ENCODE data around the gene PRDX3. TPM values are rescaled to one million over a fixed set of nuclear protein-coding genes. Genes with fewer than 3 reads are reported as not detected.
"Not testable (repeated sequence)": the region's sequence is repeated elsewhere in the genome, so short reads cannot be mapped to it uniquely, and the experiment has no call there.

The PRDX3 gene
- total RNA-seq, 4 donors from 2014 or later: 58.8 to 78.3 (median 62.1) TPM

DNA sequence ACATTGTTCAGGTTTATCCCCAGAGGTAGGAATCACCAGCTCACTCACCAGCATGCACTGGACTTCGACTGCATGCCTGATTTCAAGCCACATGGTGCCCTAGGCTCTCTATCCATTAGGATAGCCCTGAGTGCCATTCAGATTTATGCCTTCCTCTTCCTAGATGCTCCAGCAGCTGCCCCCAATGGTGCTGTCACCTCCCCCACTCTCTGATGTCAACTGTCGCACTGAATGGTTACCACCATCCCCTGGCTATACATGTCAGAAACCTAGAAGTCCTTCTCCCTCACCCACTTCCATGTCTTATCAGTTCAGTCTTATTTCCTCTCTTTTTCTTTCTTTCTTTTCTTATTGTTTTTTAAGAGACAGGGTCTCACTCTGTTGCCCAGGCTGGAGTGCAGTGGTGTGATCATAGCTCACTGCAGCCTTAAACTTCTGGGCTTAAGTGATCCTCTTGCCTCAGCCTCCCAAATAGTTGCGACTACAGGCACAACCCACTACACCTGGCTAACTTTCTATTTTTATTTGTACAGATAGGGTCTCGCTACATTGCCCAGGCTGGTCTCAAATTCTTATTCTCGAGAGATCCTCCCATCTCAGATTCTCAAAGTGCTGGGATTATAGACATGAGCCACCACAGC, 16.0 kb downstream of the PRDX3 start:
- H3K9me3 ChIP-seq: no peaks in the 10 kb centered on the region
- no peak for DNase-seq (ENCODE audit: low spot score in 2 of 2)
- H3K27ac ChIP-seq: no peak overlapping the region
- H3K36me3 ChIP-seq: peaks cover 30% of the 10 kb centered on the region
- H3K27me3 ChIP-seq: no peaks in the 10 kb centered on the region
- peaks cover 19% of the 10 kb centered on the region for H3K4me1 ChIP-seq
- 94% methylated on average over 5 of the region's 5 CpGs for WGBS
- TF ChIP-seq POLR2AphosphoS5 (IDR thresholded peaks at IDR 0.05): no peak
- no peak for TF ChIP-seq EP300 (IDR thresholded peaks at IDR 0.05)
- no peak for TF ChIP-seq POLR2A (IDR thresholded peaks at IDR 0.05)
- TF ChIP-seq, protein P1, sequence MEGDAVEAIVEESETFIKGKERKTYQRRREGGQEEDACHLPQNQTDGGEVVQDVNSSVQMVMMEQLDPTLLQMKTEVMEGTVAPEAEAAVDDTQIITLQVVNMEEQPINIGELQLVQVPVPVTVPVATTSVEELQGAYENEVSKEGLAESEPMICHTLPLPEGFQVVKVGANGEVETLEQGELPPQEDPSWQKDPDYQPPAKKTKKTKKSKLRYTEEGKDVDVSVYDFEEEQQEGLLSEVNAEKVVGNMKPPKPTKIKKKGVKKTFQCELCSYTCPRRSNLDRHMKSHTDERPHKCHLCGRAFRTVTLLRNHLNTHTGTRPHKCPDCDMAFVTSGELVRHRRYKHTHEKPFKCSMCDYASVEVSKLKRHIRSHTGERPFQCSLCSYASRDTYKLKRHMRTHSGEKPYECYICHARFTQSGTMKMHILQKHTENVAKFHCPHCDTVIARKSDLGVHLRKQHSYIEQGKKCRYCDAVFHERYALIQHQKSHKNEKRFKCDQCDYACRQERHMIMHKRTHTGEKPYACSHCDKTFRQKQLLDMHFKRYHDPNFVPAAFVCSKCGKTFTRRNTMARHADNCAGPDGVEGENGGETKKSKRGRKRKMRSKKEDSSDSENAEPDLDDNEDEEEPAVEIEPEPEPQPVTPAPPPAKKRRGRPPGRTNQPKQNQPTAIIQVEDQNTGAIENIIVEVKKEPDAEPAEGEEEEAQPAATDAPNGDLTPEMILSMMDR (IDR thresholded peaks at IDR 0.05): no peak
- H3K4me3 ChIP-seq: no peak overlapping the region

DNA sequence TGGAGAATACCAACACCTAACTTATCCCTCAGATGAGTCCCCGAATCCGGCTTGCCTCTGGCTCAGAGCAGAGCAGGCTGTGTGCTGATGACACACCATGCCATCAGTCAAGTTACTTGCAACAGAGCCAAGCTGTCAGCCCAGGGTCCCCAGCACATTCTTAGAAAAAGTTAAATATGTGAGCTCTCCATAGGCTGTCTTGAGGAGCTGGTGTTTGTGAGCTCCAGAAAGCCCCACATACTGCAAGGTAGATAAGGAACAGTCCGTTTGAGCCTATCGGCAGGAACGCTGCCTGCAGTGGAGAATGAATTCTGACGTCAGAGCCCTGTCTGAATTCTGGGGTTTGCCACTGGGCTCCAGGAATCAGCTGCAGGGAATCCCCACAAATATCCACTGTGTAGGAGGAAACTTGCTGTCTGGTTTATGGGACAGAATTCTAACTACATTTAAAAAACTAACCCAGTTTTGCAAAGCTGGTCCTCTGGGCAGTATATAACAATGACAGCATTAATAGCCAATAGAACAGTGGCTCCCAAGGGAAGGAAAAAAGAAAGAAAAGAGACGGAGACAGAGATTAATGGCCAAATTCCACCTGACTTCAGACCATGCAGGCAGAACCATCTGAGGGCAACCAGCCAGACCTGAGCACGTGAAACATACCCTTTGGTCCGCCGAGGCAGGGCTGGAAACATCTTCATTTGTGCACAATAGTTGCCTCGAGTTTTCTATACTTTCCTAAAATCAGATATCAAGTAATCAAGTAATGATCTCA, 16.7 kb downstream of the PRDX3 start:
- Histone ChIP-seq H3K27me3 (no peaks in the 10 kb centered on the region), H3K4me1 (peaks cover 19% of the 10 kb centered on the region), H3K4me3 (no peak overlapping the region), H3K36me3 (peaks cover 33% of the 10 kb centered on the region), H3K27ac (no peak overlapping the region), H3K9me3 (no peaks in the 10 kb centered on the region)
- TF ChIP-seq, protein P1 (IDR thresholded peaks at IDR 0.05): no peak
- TF ChIP-seq POLR2AphosphoS5 (IDR thresholded peaks at IDR 0.05) (no peak), EP300 (IDR thresholded peaks at IDR 0.05) (no peak), POLR2A (IDR thresholded peaks at IDR 0.05) (no peak)
- no peak for DNase-seq (ENCODE audit: low spot score in 2 of 2)
- WGBS: 65% methylated on average over 11 of the region's 11 CpGs

DNA sequence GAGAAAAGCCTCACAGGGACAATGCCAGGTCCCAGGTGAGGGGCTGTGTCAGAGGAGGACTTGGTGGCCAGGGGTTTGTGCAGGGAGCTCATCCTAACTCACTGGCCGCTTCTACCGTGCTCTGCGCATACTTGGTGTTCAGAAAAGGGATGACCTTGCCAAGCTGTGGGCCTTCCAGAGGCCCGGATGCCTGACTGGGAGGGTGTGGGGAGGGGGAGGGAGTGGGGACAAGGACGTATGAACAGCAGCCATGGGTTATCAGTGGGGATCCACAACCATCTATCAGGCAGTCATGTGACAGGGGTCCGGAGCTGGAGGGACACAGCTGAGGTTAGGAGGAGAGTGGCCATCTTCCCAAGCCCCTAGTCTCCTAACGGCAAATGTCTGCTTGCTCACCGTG, 19.3 kb downstream of the PRDX3 start:
- TF ChIP-seq POLR2AphosphoS5 (IDR thresholded peaks at IDR 0.05) (no peak), POLR2A (IDR thresholded peaks at IDR 0.05) (no peak), EP300 (IDR thresholded peaks at IDR 0.05) (no peak)
- TF ChIP-seq, protein P1 (IDR thresholded peaks at IDR 0.05): no peak

DNA sequence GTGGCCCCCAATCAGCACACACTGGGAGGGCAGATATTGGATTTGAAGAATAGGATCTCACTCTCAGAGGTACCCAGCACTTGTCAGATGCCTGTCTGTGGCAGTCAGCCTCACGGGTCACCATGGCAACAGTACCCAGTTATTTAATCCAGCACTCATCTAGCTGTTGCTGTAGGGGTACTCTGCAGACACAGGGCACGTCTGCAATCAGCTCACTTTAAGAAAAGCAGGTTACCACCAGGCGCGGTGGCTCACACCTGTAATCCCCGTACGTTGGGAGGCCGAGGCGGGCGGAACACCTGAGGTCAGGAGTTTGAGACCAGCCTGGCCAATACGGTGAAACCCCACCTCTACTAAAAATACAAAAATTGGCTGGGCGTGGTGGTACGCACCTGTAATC, 25.0 kb downstream of the PRDX3 start:
- no peak overlapping the region for H3K4me3 ChIP-seq
- WGBS: 93% methylated on average over 10 of the region's 12 CpGs
- TF ChIP-seq POLR2A (IDR thresholded peaks at IDR 0.05) (no peak), POLR2AphosphoS5 (IDR thresholded peaks at IDR 0.05) (no peak), EP300 (IDR thresholded peaks at IDR 0.05) (no peak)
- TF ChIP-seq, protein P1 (IDR thresholded peaks at IDR 0.05): no peak
- H3K27ac ChIP-seq: no peak overlapping the region
- H3K36me3 ChIP-seq: peaks cover 90% of the 10 kb centered on the region
- H3K27me3 ChIP-seq: no peaks in the 10 kb centered on the region
- H3K4me1 ChIP-seq: no peaks in the 10 kb centered on the region
- no peaks in the 10 kb centered on the region for H3K9me3 ChIP-seq
- no peak for DNase-seq (ENCODE audit: low spot score in 2 of 2)

More for the DNA sequence above, 19.3 kb downstream of the PRDX3 start:
- WGBS: 92% methylated on average over 8 of the region's 8 CpGs
- no peak overlapping the region for H3K27ac ChIP-seq
- H3K36me3 ChIP-seq: peaks cover 59% of the 10 kb centered on the region
- no peak for DNase-seq (ENCODE audit: low spot score in 2 of 2)
- H3K9me3 ChIP-seq: no peaks in the 10 kb centered on the region
- H3K4me1 ChIP-seq: peaks cover 2% of the 10 kb centered on the region
- H3K27me3 ChIP-seq: no peaks in the 10 kb centered on the region
- no peak overlapping the region for H3K4me3 ChIP-seq

DNA sequence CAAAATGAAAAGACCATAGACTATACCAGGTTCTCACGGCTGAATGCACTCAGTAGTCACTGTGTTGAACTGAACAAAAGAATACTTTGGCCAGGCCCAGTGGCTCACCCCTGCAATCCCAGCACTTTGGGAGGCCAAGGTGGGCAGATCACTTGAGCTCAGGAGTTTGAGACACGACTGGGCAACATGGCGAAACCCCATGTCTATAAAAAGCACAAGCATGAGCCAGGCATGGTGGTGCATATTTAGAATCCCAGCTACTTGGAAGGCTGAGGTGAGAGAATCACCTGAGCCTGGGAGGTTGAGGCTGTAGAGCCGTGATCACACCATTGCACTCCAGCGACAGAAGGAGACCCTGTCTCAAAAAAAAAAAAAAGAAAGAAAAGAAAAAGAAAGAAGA, 25.6 kb downstream of the PRDX3 start:
- H3K27me3 ChIP-seq: no peaks in the 10 kb centered on the region
- H3K27ac ChIP-seq: no peak overlapping the region
- H3K36me3 ChIP-seq: peaks cover 89% of the 10 kb centered on the region
- no peaks in the 10 kb centered on the region for H3K4me1 ChIP-seq
- no peak for DNase-seq (ENCODE audit: low spot score in 2 of 2)
- no peak overlapping the region for H3K4me3 ChIP-seq
- TF ChIP-seq, protein P1 (IDR thresholded peaks at IDR 0.05): no peak
- TF ChIP-seq EP300 (IDR thresholded peaks at IDR 0.05) (no peak), POLR2A (IDR thresholded peaks at IDR 0.05) (no peak), POLR2AphosphoS5 (IDR thresholded peaks at IDR 0.05) (no peak)
- 99% methylated on average over 5 of the region's 5 CpGs for WGBS
- H3K9me3 ChIP-seq: no peaks in the 10 kb centered on the region

DNA sequence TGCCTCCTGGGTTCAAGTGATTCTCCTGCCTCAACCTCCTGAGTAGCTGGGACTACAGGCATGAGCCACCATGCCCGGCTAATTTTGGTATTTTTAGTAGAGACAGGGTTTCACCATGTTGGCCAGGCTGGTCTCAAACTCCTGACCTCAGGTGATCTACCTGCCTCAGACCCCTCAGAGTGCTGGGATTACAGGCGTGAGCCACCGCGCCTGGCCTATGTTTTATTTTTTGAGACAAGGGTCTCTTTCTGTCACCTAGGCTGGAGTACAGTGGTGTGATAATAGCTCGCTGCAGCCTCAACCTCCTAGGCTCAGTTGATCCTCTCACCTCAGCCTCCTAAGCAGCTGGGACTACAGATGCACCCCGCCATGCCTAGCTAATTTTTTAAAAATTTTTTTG, 27.0 kb downstream of the PRDX3 start:
- H3K4me1 ChIP-seq; H3K9me3 ChIP-seq; DNase-seq (ENCODE audit: low spot score in 2 of 2); H3K27ac ChIP-seq; H3K27me3 ChIP-seq; H3K4me3 ChIP-seq: not testable (repeated sequence)
- peaks cover 92% of the 10 kb centered on the region for H3K36me3 ChIP-seq
- WGBS: 98% methylated on average over 6 of the region's 6 CpGs

Measured in suprapubic skin (tissue), 4 donors.